ENCODE data around the gene TBX4. TPM values are rescaled to one million over a fixed set of nuclear protein-coding genes. Genes with fewer than 3 reads are reported as not detected.

Gene TBX4
- total RNA-seq, 4 donors from 2014 or later = not detected

DNA sequence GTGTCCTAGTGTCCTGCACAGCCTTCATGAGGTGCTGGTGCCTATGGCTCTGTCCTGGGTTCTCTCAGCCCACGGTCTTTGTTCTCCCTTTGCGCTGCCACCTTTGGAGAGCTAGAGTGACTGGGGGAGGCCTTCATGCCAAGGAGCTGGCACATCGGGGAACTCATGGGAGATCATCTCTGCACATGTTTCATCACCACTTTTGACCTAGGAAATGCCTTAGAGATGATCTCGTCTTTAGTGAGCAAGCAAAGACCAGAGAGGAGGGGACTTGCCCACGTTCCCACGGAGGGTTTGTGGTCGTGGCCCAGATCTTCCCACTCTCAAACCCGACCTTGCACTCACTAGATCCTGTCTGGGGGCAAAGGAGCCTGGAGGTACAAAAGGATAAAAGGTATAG is 23.5 kb downstream of the TBX4 start:
- intact Hi-C loops (cut with DNase I; ENCODE audit: low total_unique reads) = no loop called here
- no peaks in the 10 kb centered on the region for H3K27me3 ChIP-seq
- TF ChIP-seq POLR2A (IDR thresholded peaks at IDR 0.05) = no peak
- TF ChIP-seq, protein P1, sequence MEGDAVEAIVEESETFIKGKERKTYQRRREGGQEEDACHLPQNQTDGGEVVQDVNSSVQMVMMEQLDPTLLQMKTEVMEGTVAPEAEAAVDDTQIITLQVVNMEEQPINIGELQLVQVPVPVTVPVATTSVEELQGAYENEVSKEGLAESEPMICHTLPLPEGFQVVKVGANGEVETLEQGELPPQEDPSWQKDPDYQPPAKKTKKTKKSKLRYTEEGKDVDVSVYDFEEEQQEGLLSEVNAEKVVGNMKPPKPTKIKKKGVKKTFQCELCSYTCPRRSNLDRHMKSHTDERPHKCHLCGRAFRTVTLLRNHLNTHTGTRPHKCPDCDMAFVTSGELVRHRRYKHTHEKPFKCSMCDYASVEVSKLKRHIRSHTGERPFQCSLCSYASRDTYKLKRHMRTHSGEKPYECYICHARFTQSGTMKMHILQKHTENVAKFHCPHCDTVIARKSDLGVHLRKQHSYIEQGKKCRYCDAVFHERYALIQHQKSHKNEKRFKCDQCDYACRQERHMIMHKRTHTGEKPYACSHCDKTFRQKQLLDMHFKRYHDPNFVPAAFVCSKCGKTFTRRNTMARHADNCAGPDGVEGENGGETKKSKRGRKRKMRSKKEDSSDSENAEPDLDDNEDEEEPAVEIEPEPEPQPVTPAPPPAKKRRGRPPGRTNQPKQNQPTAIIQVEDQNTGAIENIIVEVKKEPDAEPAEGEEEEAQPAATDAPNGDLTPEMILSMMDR (IDR thresholded peaks at IDR 0.05) = no peak
- H3K27ac ChIP-seq = no peak overlapping the region
- H3K36me3 ChIP-seq = no peaks in the 10 kb centered on the region
- DNase-seq = no peak
- H3K4me3 ChIP-seq = no peak overlapping the region
- H3K4me1 ChIP-seq = no peaks in the 10 kb centered on the region
- no peaks in the 10 kb centered on the region for H3K9me3 ChIP-seq

- DNase-seq = no peak
- no peak for TF ChIP-seq POLR2A (IDR thresholded peaks at IDR 0.05)
- TF ChIP-seq, protein P1 (IDR thresholded peaks at IDR 0.05) = no peak
- Histone ChIP-seq H3K4me3 (no peak overlapping the region), H3K27me3 (no peaks in the 10 kb centered on the region), H3K36me3 (no peaks in the 10 kb centered on the region), H3K9me3 (no peaks in the 10 kb centered on the region), H3K27ac (no peak overlapping the region), H3K4me1 (no peaks in the 10 kb centered on the region)
- intact Hi-C loops (cut with DNase I; ENCODE audit: low total_unique reads) = no loop called here
Observed at GRCh38 chr17:61476476-61477203, 24.4 kb downstream of the TBX4 start.

DNA sequence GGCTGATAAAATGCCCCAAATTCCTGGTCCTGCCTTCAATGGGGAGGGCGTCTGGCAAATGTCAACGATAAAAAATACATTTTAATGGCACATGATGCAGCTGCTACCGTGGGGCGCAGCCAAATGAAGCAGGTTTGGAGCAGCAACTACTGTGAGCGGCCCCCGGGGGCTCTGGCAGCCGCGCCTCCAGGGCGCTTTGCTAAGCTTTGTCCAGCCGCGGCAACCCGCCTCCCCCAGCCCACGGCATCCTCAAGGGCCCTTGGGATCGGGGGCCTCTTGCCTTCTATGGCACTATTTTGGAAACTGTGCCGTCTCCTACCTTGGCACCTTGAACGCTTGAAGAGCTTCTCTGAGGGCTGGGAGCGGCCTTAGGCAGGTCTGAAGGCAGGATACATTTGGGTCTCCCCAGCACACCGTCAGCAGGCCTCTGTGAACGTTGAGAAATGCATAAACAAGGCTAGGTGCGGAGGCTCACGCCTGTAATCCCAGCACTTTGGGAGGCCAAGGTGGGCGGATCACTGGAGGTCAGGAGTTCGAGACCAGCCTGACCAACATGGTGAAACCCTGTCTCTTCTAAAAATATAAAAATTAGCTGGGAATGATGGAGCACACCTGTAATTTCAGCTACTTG is 25.1 kb downstream of the TBX4 start:
- Histone ChIP-seq H3K4me3 (no peak overlapping the region), H3K4me1 (no peaks in the 10 kb centered on the region), H3K27me3 (no peaks in the 10 kb centered on the region), H3K27ac (no peak overlapping the region), H3K9me3 (no peaks in the 10 kb centered on the region), H3K36me3 (no peaks in the 10 kb centered on the region)
- no peak for DNase-seq
- TF ChIP-seq, protein P1 (IDR thresholded peaks at IDR 0.05) = no peak
- no peak for TF ChIP-seq POLR2A (IDR thresholded peaks at IDR 0.05)
- intact Hi-C loops (cut with DNase I; ENCODE audit: low total_unique reads) = no loop called here

DNA sequence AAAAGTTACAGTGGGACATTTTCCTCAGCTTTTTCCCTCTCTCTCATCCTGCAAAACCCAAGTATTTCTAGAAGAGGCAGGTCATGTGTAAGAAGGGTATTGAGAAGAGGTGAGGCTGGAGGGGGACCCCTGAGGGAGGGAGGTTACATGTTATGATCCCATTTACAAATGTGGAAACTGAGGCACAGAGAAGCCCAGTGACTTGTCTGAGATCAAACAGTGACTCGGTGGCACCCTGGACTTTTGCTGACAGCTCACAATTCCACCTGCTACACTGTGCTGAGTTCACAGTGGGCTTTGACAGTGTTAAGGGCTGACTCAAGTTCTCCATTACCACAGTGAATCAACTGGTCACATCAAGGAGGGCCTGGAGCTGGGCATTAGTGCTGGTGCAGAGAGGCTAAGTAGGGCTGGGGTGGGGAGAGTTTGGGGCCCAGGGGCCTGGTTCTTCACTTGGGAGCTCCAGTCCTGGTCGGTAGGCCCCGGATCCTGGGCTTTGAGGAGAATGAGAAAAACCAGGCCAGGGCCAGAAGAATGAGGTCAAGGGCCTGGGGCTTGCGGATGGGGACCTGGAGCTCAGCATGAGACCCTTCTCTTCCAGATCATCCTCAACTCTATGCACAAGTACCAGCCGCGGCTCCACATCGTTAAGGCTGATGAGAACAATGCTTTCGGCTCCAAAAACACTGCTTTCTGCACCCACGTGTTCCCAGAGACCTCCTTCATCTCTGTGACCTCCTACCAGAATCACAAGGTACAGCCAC is 26.0 kb downstream of the TBX4 start:
- H3K4me1 ChIP-seq = no peaks in the 10 kb centered on the region
- TF ChIP-seq, protein P1 (IDR thresholded peaks at IDR 0.05) = no peak
- TF ChIP-seq POLR2A (IDR thresholded peaks at IDR 0.05) = no peak
- no peak overlapping the region for H3K27ac ChIP-seq
- H3K4me3 ChIP-seq = no peak overlapping the region
- intact Hi-C loops (cut with DNase I; ENCODE audit: low total_unique reads) = no loop called here
- H3K9me3 ChIP-seq = no peaks in the 10 kb centered on the region
- DNase-seq = no peak
- H3K36me3 ChIP-seq = no peaks in the 10 kb centered on the region
- no peaks in the 10 kb centered on the region for H3K27me3 ChIP-seq
